Posterior vena cava (tissue), 2 donors: ENCODE results near the gene MAP4K2. TPM values are rescaled to one million over a fixed set of nuclear protein-coding genes. Genes with fewer than 3 reads are reported as not detected.

Experiments
- DNase-seq: peaks from one replicate; pipeline ENCODE4 v3.0.0-alpha.2; 2020; ENCODE audit warnings: low spot score
- intact Hi-C, 2 donors: fragments of 100-400 bp; cut with DNase I; formaldehyde crosslinking; loops; one replicate each; pipeline versions ENCODE4 v1.14.1 to v1.14.2; 2022 to 2023
- total RNA-seq, 2 donors: library from RNA; stranded (reverse); fragmentation: NEBNext Ultra II Directional; extraction: Animal tissue kit (Norgen Biotek cat#: 25700); gene quantifications; one replicate each; pipeline ENCODE4 v1.2.1, GENCODE V29; 2021
- donor health status: DM: yes; HTN: yes; CAD: no.
- donor health status: DM: yes; HTN: yes; CAD: no.

Gene MAP4K2
- total RNA-seq, 2 donors from 2014 or later, result 13.2 to 14.7 TPM

DNA sequence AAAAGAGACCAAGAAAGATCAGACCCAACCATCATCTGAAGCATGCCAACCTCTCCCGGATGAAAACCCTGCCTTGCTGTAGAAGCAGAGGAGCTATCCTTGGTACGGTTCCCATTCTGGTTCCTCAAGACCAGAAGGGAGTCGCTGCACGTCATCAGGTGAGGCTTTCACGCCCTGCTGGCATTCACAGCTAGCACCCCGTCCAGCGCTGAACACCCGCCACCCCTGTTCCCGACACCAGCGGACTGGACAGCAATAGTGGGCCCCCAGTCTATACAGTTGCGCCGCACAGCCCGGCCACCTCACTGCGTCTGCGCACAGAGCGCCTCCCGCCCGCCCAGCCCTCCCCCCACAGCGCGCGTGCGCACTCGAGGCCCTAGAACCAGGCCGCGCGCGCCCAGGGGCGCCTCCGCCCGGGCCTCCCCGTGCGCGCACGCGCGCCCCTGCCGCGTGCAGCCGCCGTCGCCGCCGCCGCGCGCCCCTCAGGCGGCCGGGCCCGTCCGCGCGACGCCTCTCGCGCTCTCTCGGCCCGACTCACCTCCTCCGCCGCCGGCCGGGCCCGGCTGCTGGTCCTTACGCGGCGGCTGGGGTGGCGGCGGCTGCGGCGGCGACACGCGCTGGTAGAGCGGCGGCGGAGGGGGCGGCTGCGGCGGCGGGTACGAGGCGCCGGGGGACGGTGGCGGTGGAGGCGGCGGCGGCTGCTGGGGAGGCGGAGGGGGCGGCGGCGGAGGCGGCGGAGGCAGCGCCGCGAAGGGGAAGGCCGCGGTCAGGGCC lies 25.4 kb downstream of the MAP4K2 start:
- intact Hi-C loops, result no loop called here
- DNase-seq, result peak; percentile 95

DNA sequence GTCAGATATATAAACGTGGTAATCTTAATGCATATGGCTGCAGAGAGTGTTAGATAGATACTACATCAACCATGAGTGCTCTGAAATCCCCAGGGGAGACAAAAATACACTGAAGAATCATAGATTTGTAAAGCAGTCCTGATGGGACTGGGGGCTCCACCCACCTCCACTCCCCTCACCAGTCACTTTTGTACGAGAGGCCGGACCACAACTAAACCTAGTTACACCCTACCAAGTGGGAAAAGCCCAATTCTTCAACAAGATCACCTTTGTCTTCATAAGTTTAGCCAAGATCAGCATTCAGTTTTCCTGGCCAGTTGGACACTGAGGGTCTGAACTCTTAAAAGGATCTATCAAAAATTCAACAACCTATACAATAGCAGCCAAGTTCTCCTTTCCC lies 26.1 kb downstream of the MAP4K2 start:
- intact Hi-C loops, result no loop called here
- no peak for DNase-seq

DNA sequence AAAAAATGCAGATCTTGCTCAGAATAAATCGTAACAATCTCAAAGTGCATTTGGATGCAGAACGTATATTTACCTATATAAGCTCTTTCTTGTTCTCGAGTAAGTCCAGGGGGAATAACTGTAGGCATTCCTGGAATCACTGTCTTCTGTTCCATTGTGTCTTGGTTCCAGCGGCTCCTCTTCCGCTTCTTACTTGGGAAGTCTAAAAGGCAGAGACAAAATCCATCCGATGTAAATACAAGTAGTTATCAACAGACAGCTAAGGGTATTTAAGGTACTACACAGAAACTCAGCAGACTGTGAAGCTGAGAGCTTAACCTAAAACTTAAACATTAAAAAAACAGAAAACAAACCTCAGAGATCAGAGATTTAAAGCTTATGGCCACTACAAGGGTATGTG lies 26.6 kb downstream of the MAP4K2 start:
- no peak for DNase-seq
- intact Hi-C loops, result no loop called here

DNA sequence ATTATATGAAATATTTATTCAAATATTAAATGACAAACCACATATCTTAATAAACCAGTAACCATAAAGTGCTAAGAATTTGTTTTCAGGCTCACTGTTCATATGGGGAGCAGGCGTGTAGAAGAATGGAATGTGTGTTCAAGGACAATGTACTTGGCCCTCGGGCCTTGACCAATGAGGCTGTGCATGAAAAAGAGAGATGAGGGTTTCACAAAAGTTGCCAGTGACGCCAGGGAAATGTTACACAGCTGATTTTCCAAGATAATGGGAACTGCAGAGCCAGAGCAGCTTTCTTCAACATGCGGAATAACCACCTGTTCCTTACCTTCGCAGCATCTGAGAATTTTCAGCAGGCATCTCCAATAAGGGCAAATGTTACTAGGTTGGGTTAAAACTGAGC lies 28.9 kb downstream of the MAP4K2 start:
- no peak for DNase-seq
- intact Hi-C loops, result no loop called here

DNA sequence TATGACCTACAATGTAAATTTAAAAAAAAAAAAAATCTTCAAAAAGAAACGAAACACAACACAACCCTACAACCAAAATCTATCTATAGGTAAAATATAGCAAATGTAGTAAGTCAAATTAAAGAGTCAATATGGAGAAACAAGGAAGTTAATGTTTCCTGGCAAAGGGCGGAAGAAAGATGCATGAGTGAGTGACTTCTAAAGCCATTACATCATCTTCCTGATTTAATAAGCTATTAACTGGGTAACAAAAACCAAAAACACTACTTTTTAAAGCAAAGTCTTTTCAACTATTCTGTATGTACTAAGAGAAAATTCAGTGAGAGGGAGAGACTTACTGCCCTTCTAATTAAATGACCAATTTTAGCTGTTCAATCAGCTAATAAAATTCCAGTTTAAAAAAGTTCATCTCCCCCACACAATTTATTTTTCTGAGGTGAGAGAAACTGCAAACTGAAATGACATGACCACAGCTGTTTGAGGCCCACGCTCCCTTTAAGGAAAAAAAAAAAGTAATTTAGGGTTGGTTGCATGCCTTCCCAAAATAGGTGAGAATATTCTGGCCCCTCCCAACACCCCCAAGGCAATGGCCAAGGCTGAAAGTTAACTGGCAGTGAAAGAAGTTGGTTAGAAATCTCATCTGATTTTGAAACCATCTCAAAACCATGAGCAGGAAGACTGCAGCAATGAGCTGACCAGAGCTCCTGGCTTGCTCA lies 30.6 kb downstream of the MAP4K2 start:
- intact Hi-C loops, result no loop called here
- DNase-seq, result no peak

DNA sequence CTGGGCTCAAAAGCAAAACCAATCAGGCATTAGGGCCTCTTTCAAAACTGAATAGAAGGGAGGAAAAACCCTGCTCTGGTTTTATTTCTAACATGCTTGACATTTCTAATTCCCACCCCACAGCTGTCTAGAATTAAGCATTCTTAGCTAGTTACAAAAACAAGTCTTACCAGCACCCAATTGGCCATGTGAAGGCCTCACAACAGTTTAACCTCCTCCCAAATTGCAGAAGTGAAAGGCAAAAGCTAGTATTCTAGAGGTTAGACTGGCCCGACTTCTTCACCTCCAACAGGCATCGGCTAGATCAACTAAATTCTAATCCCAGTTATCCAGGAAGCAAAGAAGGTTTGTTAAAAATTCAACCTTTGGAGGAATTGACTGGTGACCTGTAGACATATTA lies 31.2 kb downstream of the MAP4K2 start:
- intact Hi-C loops, result no loop called here
- DNase-seq, result no peak

DNA sequence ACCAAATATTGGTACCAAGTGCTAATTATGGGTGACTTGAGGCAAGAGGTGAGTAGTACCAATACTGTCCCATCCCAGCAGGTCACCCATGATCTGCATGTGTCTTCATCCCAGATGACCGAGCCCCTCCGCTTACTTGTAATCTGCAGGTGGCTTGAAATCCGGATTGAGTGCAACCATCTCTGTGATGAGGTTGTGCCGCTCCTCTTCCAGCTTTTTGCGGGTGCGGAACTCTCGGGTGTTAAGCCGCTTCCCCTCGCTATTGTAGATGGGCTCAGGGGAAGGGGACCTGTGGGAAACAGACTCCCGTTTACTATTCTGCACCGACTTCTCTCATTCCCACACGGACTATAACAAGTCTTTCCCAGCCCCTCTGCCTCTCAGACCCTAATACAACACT lies 32.9 kb downstream of the MAP4K2 start:
- no peak for DNase-seq
- intact Hi-C loops, result no loop called here

DNA sequence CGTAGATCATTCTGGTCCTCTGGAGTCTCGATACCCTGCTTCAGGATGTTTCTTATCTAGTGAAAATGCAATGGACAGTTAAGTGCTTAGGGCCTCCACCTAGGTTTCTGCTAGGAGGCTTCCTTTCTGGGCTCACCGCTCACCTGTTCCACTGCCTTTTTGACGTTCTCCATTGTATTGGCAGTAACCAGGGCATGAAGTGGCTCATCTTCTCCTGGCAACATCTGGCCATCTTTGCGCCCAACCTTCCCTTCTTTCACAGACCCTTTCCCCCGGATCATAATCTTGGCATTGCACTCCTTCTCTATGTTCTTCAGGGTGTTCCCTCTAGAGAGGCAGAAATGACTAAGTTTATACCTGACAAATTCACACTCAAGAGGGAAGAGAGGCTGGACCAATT lies 33.7 kb downstream of the MAP4K2 start:
- intact Hi-C loops, result no loop called here
- DNase-seq, result no peak

DNA sequence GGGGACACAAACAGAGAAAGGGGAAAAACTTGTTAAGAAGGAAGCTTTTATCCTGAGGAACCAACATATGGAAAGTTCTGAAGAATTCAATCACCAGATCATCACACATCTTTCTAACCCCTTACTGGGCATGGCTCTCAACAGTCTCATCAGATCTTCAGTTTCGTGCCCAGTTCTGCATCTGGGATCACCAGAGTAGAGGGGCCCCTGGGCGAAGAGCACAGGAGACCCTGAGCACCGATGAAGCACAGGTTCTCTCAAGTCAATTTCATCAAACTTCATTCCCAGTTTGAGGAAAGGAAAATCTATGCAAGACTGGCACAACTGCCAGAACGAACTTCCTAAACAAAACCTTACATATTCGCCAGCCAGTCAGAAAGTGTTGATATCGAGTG lies 34.7 kb downstream of the MAP4K2 start:
- DNase-seq, result no peak
- intact Hi-C loops, result no loop called here

DNA sequence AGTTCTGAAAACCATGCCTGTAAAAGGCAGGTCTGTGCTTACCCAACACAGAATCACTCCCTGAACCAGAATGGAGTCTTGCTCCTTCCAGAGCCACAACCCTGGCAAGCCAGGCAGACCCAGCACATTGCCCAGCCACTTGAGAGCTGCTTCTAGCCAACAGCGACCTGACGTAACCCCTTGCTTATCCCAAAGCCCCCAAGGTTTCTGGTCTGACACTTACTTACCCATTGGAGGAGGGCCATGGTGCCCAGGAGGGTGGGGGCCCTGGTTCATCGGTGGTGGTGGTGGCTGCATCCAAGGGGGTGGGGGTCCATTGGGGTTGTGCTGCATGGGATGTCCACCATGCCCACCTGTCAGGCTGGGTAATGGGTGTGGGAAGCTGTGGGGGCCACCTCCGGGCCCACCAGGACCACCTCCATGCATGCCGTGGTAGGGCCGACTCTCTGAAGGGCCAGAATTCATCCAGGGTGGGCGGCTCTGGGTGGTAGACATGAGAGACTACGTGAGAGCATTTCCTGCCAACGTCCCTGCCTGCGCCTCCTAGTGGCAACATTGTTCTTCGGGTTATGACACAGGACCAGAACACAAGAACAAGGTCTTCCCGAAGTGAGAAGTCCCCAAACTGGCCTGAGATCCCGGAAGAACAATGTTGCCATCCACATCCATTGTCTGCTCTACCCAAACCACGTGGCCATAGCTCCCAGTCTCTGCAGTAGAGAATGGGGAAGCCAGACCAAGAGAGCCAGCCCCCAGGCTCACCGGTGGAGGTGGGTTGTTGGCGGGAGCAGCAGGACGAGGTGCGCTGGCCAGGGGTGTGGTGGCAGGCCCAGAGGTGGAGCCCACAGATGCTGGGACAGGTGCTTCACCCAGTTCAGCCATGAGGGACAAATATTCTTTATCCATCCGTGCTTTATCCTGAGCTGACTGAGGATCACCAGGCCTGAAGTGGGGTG lies 35.4 kb downstream of the MAP4K2 start:
- peak; percentile 90 for DNase-seq
- intact Hi-C loops, result no loop called here

DNA sequence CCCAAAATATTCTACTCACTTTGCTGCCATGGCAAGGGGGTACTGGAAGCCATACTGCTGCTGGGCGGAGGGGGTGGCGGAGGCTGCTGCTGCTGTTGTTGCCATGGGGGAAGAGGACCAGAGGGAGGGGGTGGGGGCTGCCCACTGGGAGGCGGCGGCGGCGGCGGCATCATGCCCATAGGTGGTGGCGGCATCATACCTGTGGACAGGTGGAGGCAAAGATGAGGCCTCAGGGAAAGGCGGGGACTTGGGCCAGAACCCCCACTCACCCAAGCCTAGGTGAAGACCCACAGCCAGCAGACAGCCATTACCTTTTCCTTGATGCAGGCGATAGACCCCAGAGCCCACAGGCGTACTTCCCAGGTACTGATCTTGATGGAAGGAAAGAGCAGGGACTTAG lies 36.1 kb downstream of the MAP4K2 start:
- DNase-seq, result peak; percentile 50
- intact Hi-C loops, result no loop called here

DNA sequence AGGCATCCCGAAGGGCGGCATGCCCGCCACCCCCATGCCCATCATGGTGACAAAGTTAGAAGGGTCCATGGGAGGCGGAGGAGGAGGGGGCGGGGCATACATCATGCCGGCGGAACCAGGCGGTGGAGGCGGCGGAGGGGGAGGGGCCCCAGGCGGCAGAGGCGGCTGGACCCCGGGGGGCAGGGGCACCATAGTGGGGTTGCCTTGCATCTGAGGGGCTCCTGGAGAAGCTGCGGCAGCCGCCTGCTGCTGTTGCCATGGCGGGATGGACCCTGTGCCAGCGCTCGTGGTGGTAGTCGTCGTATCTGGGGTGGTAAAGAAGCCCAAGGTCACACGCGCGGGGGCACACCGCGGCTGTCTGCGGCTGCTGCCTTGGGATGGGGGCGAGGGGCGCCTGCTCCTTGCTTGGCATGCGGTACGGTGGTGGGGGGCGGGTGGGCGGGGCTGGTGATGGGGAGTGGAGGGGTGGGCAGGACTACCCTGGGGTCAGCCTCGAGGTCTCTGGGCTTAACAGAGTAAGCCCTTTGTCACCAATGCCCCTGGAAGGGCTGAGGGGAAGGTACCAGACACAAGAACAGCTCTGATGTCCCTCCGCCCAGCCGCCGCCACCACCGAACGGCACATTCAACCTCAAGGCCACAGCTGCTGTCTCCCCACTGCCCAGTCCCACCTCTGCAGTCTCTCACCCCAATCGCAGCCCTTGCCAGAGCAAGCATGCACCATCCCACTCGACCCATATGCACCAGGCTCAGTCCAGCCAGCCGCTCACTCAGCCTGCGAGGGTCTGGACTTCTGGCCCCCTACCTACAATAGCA lies 37.0 kb downstream of the MAP4K2 start:
- intact Hi-C loops, result no loop called here
- peak; percentile 80 for DNase-seq

DNA sequence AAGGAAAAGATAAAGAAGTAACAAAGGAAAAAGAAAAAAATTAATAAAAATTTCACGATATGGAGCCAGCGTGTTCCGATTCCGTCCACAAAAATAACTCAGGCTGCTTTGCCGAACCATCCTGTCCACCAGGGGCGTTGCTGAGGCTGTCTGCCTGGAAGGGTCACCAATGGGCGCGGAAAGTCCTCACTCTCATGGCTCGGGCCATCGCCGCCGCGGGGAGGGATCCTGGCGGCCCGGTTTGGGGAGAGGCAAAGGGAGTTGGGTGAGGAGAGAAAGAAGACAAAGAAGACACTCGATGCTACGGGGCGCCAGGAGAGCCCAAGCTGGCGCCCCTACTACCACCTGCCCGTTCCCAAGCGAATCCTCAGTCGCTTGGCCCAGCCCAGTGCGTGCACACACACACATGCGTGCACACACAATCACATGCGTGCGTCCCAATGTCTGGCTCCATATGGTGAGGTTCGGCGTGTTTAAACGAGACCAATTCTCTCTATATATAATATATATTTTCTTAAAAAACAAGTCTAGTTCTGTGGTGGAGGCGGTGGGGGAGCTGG lies 37.6 kb downstream of the MAP4K2 start:
- peak; percentile 79 for DNase-seq
- intact Hi-C loops, result no loop called here

DNA sequence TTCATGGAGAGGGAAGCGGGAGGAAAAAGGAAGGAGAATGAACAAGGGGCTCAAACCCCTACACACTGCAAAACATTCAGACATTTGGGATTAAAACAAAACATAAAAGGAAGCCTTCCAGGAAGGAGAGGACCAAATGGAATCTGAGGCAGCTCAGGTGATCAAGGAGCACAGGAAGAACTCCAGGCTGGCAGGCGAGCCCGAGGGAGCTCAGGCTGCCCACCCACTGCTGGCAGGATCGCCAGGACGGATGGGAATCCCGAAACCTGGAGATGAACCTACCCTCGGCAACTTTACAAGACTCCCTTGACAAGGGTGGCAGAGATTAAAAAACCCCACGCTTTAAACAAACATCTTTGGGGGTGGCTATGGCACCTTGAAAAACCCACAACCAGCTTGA lies 38.3 kb downstream of the MAP4K2 start:
- DNase-seq, result peak; percentile 66
- intact Hi-C loops, result loop anchor here in 1 of 2 donors (5.0 kb wide), 1 partner anchor 1983 kb away; no protein-coding TSS in a partner anchor

DNA sequence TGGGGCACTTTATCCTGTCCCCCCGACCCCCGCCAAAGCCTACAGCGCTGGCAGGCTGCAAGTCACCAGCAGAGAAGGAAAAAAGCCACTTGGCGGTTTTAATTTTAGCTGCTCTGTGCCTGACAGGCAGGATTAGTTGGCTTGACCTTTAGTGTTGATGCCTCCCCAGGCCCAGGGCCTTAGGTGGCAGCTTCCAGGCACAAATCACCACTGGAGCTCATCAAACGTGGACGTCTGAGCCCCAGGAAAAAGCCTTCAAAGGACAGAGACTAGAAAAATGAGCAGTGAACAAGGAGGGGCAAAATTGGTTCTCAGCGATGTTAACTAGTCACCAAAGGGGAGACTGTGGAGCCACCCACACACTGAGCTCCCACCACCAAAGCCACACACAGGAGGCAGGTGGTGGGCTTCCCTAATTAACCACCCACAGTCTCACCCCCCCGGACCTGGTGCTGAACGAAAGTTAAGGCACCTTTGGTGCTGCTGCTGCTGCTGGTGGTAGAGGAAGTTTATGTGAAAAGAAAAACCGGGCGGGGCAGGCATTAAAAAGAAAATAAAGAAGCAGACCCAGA lies 38.9 kb downstream of the MAP4K2 start:
- DNase-seq, result peak; percentile 67
- intact Hi-C loops, result loop anchor here in 1 of 2 donors (5.0 kb wide), 1 partner anchor 1983 kb away; no protein-coding TSS in a partner anchor

DNA sequence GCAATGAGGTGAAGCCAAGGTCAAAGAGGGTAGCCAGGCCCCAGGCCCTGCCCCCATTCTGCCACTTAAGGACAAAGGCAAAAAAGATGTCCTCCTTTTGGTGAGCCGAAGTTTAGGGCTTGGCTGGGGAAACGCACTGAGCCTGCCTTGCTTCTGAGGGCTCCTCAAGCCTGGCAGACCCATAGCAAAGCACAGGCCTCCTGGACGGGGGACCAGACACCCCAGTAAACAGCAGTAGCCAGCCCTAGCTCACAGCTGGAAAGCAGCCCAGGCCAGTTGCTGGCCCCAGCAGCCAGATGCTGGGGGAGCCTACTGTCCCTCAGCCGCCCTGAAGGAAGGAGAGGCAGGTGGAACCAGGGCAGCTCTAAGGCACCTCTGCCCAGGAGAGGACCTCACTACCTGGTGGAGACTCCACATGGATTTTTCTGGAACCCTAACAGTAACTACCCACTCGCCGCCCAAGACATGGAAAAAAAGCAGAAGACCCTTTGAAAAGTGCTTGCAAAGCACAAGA lies 39.4 kb downstream of the MAP4K2 start:
- intact Hi-C loops, result loop anchor here in 1 of 2 donors (5.0 kb wide), 1 partner anchor 1984 kb away; no protein-coding TSS in a partner anchor
- DNase-seq, result peak; percentile 77

DNA sequence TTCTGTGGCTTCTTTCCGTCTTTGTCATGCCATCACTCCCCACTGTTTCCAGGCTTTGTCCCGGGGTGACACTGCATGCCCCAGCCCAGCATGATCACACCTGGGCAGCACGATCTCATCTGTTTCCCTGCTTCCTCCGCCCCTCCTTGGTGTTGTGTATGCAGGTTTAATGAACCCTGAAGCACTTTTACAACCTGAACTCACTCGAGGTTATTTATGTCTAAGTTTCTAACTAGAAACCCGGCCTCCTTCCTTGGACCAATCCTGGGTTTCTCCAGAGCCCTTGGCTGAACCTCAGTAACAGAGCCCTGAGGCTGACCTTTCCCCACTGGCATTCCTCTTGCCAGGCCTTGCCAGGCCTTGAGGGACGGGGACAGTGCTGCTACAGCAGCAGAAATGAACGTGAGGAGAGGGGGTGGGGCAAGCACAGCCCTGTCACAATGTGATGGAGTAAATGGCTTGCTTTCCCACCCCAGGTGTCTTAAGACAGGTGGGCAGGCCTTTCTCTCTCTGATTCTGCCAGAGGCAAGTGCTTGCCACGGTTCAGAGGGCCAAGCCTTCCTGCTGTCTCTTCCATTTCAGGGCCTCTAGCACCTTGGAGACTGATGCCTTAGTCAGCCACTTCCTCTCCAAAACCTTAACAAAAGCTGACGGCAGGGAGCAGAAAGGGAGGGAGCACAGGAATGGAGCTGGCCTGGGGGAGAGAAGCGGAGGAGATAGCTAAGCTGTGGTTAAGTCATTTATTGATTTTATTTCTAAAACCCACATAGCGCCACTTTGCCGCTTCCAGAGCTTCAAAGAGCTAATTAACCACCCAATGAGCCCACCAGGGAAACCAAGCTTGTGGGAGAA lies 40.1 kb downstream of the MAP4K2 start:
- intact Hi-C loops, result loop anchor here in 1 of 2 donors (5.0 kb wide), 1 partner anchor 1984 kb away; no protein-coding TSS in a partner anchor
- no peak for DNase-seq
